Pulmonary artery endothelial cell (primary cell): ENCODE measurements around the gene NYNRIN. TPM values are rescaled to one million over a fixed set of nuclear protein-coding genes. Genes with fewer than 3 reads are reported as not detected.
"Not testable (repeated sequence)": the region's sequence is repeated elsewhere in the genome, so short reads cannot be mapped to it uniquely, and the experiment has no call there.

ENCODE experiments used
- DNase-seq: peaks from one replicate; pipeline ENCODE4 v3.0.0-alpha.2; 2011; ENCODE audit warnings: low read depth, low spot score
- total RNA-seq: library from RNA; depleted of rRNA; stranded (reverse); fragments of >200 nt; gene quantifications from 2 replicates; pipeline ENCODE4 v1.2.3, GENCODE V29; 2014

NYNRIN gene
- total RNA-seq, 1 donor from 2014 or later = 10.5 TPM

DNA sequence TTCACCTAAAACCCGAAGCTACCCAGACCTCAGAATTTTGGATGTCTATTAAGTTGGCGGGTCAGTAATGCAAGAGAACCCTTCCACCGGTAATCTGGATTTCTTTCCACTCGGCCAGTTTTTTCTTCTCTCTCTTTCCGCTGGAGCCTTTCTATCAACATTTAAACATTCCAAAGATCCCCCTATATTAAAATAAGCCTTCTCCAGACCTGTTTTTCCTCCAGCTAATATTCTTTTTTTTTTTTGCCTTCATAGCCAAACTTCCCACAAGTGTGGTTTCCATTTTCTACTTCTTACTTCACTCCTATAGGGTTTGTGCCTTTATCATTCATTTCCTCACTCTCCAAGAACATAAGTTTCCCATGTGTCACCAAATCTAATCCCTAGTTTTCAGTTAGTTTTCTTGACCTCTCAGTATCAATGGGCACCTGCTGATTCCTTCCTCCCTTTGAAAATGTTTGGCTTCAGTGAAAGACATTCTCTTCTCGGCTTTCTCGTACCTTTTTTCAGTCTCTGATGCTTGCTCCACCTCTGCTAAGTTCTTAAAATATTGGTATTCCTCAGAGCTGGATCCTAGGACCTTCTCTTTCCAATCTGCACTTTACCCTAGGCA, 44.4 kb downstream of the NYNRIN start:
- DNase-seq = no peak

DNA sequence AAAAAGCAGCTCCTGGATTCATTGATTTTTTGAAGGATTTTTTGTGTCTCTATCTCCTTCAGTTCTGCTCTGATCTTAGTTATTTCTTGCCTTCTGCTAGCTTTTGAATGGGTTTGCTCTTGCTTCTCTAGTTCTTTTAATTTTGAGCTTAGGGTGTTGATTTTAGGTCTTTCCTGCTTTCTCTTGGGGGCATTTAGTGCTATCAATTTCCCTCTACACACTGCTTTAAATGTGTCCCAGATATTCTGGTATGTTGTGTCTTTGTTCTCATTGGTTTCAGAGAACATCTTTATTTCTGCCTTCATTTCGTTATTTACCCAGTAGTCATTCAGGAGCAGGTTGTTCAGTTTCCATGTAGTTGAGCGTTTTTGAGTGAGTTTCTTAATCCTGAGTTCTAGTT, 52.0 kb downstream of the NYNRIN start:
- DNase-seq = not testable (repeated sequence)

- DNase-seq = no peak
These were observed 58.2 kb downstream of the NYNRIN start for GRCh38 chr14:24456980-24457379.

DNA sequence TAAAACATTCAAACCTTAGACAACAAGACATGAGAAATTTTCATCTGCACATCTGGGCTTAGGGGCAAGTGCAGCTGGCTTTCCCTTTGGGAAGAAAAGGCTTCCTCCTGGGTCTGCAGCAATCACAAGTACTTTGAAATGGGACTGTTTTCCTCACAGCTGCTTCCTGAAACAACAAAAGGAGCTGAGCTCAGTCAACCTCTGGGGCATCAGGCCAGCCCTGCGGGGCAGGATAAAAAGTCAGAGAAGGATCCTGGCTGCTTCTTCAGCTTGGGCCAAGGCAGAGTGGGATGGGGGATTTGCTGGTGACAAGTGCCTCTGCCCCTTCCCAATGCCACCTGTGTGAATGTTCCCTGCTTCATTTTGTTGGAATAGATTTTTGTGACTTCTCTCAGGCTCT, 59.9 kb downstream of the NYNRIN start:
- DNase-seq = peak; percentile 48

DNA sequence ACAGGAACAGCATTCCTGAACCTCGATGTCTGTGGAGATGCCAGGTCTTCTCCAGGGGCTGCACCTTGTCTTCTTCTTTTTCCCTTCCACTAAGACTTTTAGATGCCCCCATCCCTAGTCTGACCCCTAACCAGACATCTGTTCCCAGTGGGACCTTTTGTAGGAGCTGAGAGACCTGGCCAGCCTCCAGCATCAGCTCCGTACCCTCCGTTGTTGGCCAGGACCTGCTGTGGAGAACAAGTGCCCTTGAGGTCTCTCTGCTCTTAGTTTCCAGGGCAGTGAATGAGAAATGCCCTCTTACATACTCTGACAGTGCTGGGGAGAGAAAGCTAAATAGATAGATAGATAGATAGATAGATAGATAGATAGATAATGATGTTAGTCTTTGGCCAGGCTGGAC, 60.5 kb downstream of the NYNRIN start:
- no peak for DNase-seq

DNA sequence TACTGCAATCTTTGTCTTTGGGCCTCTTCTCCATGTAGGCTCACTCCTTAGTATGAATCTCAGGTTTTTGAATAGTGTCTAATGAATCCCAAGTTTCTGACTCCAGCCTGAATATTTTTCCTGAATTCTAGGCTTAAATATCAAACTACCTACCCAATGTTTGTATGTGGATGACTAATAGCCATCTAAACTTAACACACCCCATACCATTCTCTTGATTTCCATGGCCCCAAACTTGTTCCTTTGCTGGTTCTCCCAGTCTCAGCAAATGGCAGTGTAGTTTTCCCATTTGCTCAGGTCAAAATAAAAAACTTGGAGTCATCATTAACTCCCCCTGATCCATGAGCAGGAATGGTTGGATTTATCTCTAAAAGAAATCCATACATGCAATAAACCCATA, 62.5 kb downstream of the NYNRIN start:
- no peak for DNase-seq

- DNase-seq = no peak
These were observed 64.4 kb downstream of the NYNRIN start for GRCh38 chr14:24463017-24463883.

DNA sequence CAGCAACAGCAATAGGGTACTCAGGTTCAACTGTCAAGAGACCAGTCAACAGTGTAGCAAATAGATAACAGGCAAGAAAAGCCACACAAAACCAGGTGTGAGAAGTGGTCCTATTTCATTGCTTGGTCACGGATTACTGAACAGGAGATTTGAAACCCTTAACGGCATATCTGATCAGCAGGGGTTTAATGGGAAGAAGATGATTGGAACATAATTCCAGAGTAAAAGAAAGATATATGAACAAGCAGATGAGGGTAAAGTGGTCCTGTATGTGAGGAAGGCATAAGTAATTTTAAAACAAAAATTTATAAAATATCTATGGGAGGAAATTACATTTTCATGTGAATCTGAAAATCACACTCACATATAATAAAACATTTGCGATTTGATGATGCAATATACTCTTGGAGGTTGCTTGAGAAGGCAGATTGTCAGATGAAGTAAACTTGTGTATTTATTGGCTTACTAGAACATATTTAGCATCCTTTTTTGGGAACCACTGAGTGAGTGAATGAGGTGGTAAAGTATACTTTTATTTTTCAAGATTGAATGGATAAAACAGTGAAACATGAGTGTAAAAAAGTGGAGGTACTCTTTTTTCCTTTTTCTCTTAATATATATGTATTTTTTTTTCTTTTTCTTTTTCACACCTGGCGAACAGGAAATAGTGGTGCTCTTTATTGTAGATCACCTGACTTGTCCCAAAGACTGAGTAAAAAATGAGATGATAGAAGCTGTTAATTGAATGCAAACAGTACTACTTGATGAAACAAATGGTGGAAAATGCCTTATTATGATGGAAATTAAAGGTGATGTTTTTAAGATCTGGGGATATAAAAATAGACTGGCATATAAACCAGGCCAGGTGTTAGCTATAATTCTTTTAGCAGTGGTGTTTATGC, 65.3 kb downstream of the NYNRIN start:
- DNase-seq = no peak

- no peak for DNase-seq
These were observed 66.6 kb downstream of the NYNRIN start for GRCh38 chr14:24465368-24465767.

DNA sequence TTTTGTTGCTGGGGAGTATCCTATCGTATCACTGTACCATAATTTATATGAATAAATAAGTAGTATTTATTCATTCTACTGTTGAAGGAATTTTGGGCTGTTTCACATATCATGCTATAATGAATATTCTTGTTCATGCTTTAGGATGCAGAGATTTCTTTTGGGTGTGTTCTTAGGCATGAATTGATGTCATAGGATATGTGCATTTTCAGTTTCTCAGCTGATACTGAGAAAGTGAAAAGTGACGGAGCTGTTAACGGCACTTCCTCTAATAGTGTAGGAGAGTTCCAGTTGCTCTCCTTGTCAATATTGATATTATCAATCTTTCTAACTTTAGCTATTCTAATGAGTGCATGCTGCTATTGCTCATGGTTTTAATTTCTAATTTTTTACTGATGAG, 67.0 kb downstream of the NYNRIN start:
- no peak for DNase-seq

Other genes starting within 250 kb of the NYNRIN start
- gene IRF9, start 237.7 kb upstream of the NYNRIN start, total RNA-seq = 42.1 and 48.9 TPM in 2 replicates
- 1.6 and 4.1 TPM in 2 replicates for gene REC8, start 226.9 kb upstream of the NYNRIN start, total RNA-seq
- gene IPO4, start 210.2 kb upstream of the NYNRIN start, total RNA-seq = 57.2 and 58.4 TPM in 2 replicates
- 48.9 and 67.2 TPM in 2 replicates for gene TM9SF1, start 203.6 kb upstream of the NYNRIN start, total RNA-seq
- gene TSSK4, start 193.3 kb upstream of the NYNRIN start, total RNA-seq = 0.20 TPM in 1 of 2 replicates, not detected in the other
- 27.7 and 36.5 TPM in 2 replicates for gene CHMP4A, start 185.5 kb upstream of the NYNRIN start, total RNA-seq
- 6.9 and 13.1 TPM in 2 replicates for gene MDP1, start 182.9 kb upstream of the NYNRIN start, total RNA-seq
- gene NEDD8, start 166.6 kb upstream of the NYNRIN start, total RNA-seq = 219 and 229 TPM in 2 replicates
- 97.8 and 115 TPM in 2 replicates for gene GMPR2, start 166.1 kb upstream of the NYNRIN start, total RNA-seq
- gene TINF2, start 156.4 kb upstream of the NYNRIN start, total RNA-seq = 49.1 and 55.5 TPM in 2 replicates
- gene TGM1, start 135.8 kb upstream of the NYNRIN start, total RNA-seq = 0.40 and 0.74 TPM in 2 replicates
- gene RABGGTA, start 127.4 kb upstream of the NYNRIN start, total RNA-seq = 21.0 and 21.6 TPM in 2 replicates
- 6.4 and 12.7 TPM in 2 replicates for gene DHRS1, start 99.2 kb upstream of the NYNRIN start, total RNA-seq
- gene NOP9, start 99.2 kb upstream of the NYNRIN start, total RNA-seq = 31.3 and 41.3 TPM in 2 replicates
- gene CIDEB, start 91.0 kb upstream of the NYNRIN start, total RNA-seq = 1.1 and 2.8 TPM in 2 replicates
- 3.6 and 4.2 TPM in 2 replicates for gene LTB4R2, start 88.9 kb upstream of the NYNRIN start, total RNA-seq
- 1.9 and 2.6 TPM in 2 replicates for gene LTB4R, start 87.5 kb upstream of the NYNRIN start, total RNA-seq
- gene ADCY4, start 63.9 kb upstream of the NYNRIN start, total RNA-seq = 36.3 and 41.8 TPM in 2 replicates
- gene RIPK3, start 59.0 kb upstream of the NYNRIN start, total RNA-seq = 3.7 and 3.9 TPM in 2 replicates
- gene NFATC4, start 30.8 kb upstream of the NYNRIN start, total RNA-seq = 16.1 and 19.1 TPM in 2 replicates
- 0.86 and 1.8 TPM in 2 replicates for gene CBLN3, start 30.7 kb downstream of the NYNRIN start, total RNA-seq
- gene KHNYN, start 31.0 kb downstream of the NYNRIN start, total RNA-seq = 53.9 and 72.1 TPM in 2 replicates
- 10.4 TPM in 2 replicates for gene SDR39U1, start 43.8 kb downstream of the NYNRIN start, total RNA-seq
- not detected in 2 replicates for gene CMA1, start 109.3 kb downstream of the NYNRIN start, total RNA-seq
- not detected in 2 replicates for gene CTSG, start 177.2 kb downstream of the NYNRIN start, total RNA-seq
- gene GZMH, start 210.7 kb downstream of the NYNRIN start, total RNA-seq = not detected in 2 replicates
- gene GZMB, start 235.2 kb downstream of the NYNRIN start, total RNA-seq = not detected in 2 replicates